Sigmoid colon (tissue), 4 donors: ENCODE results near the gene QTRT2.

Experiments
- CTCF ChIP-seq, 4 experiments: fragments of 450-650 bp in 3 of 4; fragments of 200-600 bp in 1 of 4; IDR thresholded peaks; one replicate each; pipeline ENCODE4 v1.5.1; 2016 to 2019; ENCODE audit warnings: antibody characterized with exemption in 4 of 4, mild to moderate bottlenecking in 3 of 4, moderate library complexity in 2 of 4
- EP300 ChIP-seq, 4 donors: sonication (generic); formaldehyde crosslinking; IDR thresholded peaks; one replicate each; pipeline ENCODE4 v1.6.1; 2017; ENCODE audit warnings: antibody characterized with exemption in 4 of 4
- POLR2A ChIP-seq, 2 donors: fragments of 450-650 bp; IDR thresholded peaks; one replicate each; pipeline ENCODE4 v1.6.1; 2016; ENCODE audit warnings: antibody characterized with exemption in 2 of 2, mild to moderate bottlenecking in 2 of 2, moderate library complexity in 2 of 2

- no peak for TF ChIP-seq CTCF (IDR thresholded peaks at IDR 0.05)
- no peak for TF ChIP-seq EP300 (IDR thresholded peaks at IDR 0.05)
- TF ChIP-seq POLR2A (IDR thresholded peaks at IDR 0.05), result no peak
These were observed 71.0 kb downstream of the QTRT2 start for GRCh38 chr3:114127517-114127916.
